ENCODE results near the gene LMNB1.
"Not testable (repeated sequence)": the region's sequence is repeated elsewhere in the genome, so short reads cannot be mapped to it uniquely, and the experiment has no call there.

LMNB1 gene

GRCh38 chr5:126778675-126779403, 1.9 kb downstream of the LMNB1 start:
- Histone ChIP-seq H3K4me3 (ENCODE audit: low read length) (peak overlapping the region; percentile 74), H3K9me3 (ENCODE audit: control insufficient read depth, insufficient read depth, low read length) (no peaks in the 10 kb centered on the region), H3K27me3 (ENCODE audit: control insufficient read depth, insufficient read depth, low read length) (no peaks in the 10 kb centered on the region), H3K36me3 (ENCODE audit: control insufficient read depth, insufficient read depth, low read length) (no peaks in the 10 kb centered on the region), H3K27ac (ENCODE audit: low read length) (no peak overlapping the region), H3K4me1 (ENCODE audit: control insufficient read depth, insufficient read depth, low read length) (no peaks in the 10 kb centered on the region)
- no peak for DNase-seq (ENCODE audit: low read depth, low spot score)
- no CpG with 5 or more reads among the region's 17 CpGs for WGBS (ENCODE audit: insufficient coverage, insufficient read length)

DNA sequence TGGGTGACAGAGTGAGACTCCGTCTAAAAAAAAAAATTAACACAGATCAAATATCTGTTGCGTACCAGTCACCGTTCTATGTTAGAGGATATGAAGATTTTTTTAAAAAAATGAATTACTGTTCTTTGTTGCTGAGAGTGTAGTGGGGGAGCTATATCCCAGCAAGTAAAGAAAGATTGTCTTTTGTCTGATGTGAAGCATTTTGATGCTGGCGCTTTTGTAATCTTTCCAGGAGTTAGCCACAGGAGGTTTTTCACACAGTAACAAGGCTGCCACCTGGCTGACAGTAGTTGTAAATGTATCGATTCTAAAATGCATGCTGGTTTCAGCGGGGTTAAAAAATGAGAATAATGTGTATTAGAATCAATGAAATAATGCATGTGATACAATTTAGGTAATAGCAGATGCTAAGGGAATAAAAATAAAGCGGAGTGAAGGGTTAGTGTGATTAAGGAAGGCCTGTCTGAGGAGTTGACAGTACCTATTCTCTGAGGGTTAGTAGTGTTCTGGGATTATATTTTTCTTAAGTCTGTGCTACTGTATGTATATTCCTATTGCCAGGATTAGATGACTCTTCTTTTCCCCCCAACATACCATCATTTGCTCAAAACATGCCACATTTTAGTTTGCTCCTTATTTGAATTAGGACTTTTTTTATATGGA, 3.4 kb downstream of the LMNB1 start:
- no peak overlapping the region for H3K4me3 ChIP-seq (ENCODE audit: low read length)
- no peaks in the 10 kb centered on the region for H3K9me3 ChIP-seq (ENCODE audit: control insufficient read depth, insufficient read depth, low read length)
- no peak for DNase-seq (ENCODE audit: low read depth, low spot score)
- no peak overlapping the region for H3K27ac ChIP-seq (ENCODE audit: low read length)
- H3K4me1 ChIP-seq (ENCODE audit: control insufficient read depth, insufficient read depth, low read length) = no peaks in the 10 kb centered on the region
- H3K27me3 ChIP-seq (ENCODE audit: control insufficient read depth, insufficient read depth, low read length) = no peaks in the 10 kb centered on the region
- 100% methylated on average over 1 of the region's 7 CpGs for WGBS (ENCODE audit: insufficient coverage, insufficient read length)
- H3K36me3 ChIP-seq (ENCODE audit: control insufficient read depth, insufficient read depth, low read length) = no peaks in the 10 kb centered on the region

- not testable (repeated sequence) for H3K9me3 ChIP-seq (ENCODE audit: control insufficient read depth, insufficient read depth, low read length); H3K36me3 ChIP-seq (ENCODE audit: control insufficient read depth, insufficient read depth, low read length); H3K4me1 ChIP-seq (ENCODE audit: control insufficient read depth, insufficient read depth, low read length); H3K4me3 ChIP-seq (ENCODE audit: low read length); H3K27ac ChIP-seq (ENCODE audit: low read length); H3K27me3 ChIP-seq (ENCODE audit: control insufficient read depth, insufficient read depth, low read length); DNase-seq (ENCODE audit: low read depth, low spot score)
- WGBS (ENCODE audit: insufficient coverage, insufficient read length) = no CpG with 5 or more reads among the region's 7 CpGs
These were observed 11.5 kb downstream of the LMNB1 start for GRCh38 chr5:126788409-126788808.

- Histone ChIP-seq H3K27ac (ENCODE audit: low read length) (no peak overlapping the region), H3K4me3 (ENCODE audit: low read length) (no peak overlapping the region), H3K9me3 (ENCODE audit: control insufficient read depth, insufficient read depth, low read length) (no peaks in the 10 kb centered on the region), H3K4me1 (ENCODE audit: control insufficient read depth, insufficient read depth, low read length) (no peaks in the 10 kb centered on the region), H3K27me3 (ENCODE audit: control insufficient read depth, insufficient read depth, low read length) (no peaks in the 10 kb centered on the region), H3K36me3 (ENCODE audit: control insufficient read depth, insufficient read depth, low read length) (no peaks in the 10 kb centered on the region)
- no CpG with 5 or more reads among the region's 3 CpGs for WGBS (ENCODE audit: insufficient coverage, insufficient read length)
- no peak for DNase-seq (ENCODE audit: low read depth, low spot score)
These were observed 16.2 kb downstream of the LMNB1 start for GRCh38 chr5:126793097-126793496.

DNA sequence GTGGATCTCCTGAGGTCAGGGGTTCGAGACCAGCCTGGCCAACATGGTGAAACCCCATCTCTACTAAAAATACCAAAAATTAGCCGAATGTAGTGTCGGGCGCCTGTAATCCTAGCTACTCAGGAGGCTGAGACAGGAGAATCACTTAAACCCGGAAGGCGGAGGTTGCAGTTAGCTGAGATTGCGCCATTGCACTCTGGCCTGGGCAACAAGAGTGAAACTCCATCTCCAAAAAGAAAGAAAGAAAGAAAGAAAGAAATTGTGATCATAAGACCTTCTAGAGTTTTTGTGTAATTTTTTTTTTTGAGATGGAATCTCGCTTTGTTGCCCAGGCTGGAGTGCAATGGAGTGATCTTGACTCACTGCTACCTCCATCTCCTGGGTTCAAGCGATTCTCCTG, 16.7 kb downstream of the LMNB1 start:
- not testable (repeated sequence) for H3K27ac ChIP-seq (ENCODE audit: low read length); H3K4me3 ChIP-seq (ENCODE audit: low read length); H3K4me1 ChIP-seq (ENCODE audit: control insufficient read depth, insufficient read depth, low read length); H3K27me3 ChIP-seq (ENCODE audit: control insufficient read depth, insufficient read depth, low read length); H3K9me3 ChIP-seq (ENCODE audit: control insufficient read depth, insufficient read depth, low read length); H3K36me3 ChIP-seq (ENCODE audit: control insufficient read depth, insufficient read depth, low read length); DNase-seq (ENCODE audit: low read depth, low spot score)
- WGBS (ENCODE audit: insufficient coverage, insufficient read length) = no CpG with 5 or more reads among the region's 9 CpGs

GRCh38 chr5:126794157-126794828, 17.4 kb downstream of the LMNB1 start:
- Histone ChIP-seq H3K9me3 (ENCODE audit: control insufficient read depth, insufficient read depth, low read length) (no peaks in the 10 kb centered on the region), H3K27ac (ENCODE audit: low read length) (no peak overlapping the region), H3K4me1 (ENCODE audit: control insufficient read depth, insufficient read depth, low read length) (no peaks in the 10 kb centered on the region), H3K27me3 (ENCODE audit: control insufficient read depth, insufficient read depth, low read length) (no peaks in the 10 kb centered on the region), H3K4me3 (ENCODE audit: low read length) (no peak overlapping the region), H3K36me3 (ENCODE audit: control insufficient read depth, insufficient read depth, low read length) (no peaks in the 10 kb centered on the region)
- no peak for DNase-seq (ENCODE audit: low read depth, low spot score)
- WGBS (ENCODE audit: insufficient coverage, insufficient read length) = no CpG with 5 or more reads among the region's 6 CpGs

- Histone ChIP-seq H3K27ac (ENCODE audit: low read length) (no peak overlapping the region), H3K36me3 (ENCODE audit: control insufficient read depth, insufficient read depth, low read length) (no peaks in the 10 kb centered on the region; the same call in 1 of the 2 replicates), H3K27me3 (ENCODE audit: control insufficient read depth, insufficient read depth, low read length) (no peaks in the 10 kb centered on the region), H3K4me3 (ENCODE audit: low read length) (no peak overlapping the region), H3K4me1 (ENCODE audit: control insufficient read depth, insufficient read depth, low read length) (no peaks in the 10 kb centered on the region), H3K9me3 (ENCODE audit: control insufficient read depth, insufficient read depth, low read length) (no peaks in the 10 kb centered on the region)
- no CpG with 5 or more reads among the region's 1 CpG for WGBS (ENCODE audit: insufficient coverage, insufficient read length)
- DNase-seq (ENCODE audit: low read depth, low spot score) = no peak
These were observed 22.8 kb downstream of the LMNB1 start for GRCh38 chr5:126799780-126800179.

DNA sequence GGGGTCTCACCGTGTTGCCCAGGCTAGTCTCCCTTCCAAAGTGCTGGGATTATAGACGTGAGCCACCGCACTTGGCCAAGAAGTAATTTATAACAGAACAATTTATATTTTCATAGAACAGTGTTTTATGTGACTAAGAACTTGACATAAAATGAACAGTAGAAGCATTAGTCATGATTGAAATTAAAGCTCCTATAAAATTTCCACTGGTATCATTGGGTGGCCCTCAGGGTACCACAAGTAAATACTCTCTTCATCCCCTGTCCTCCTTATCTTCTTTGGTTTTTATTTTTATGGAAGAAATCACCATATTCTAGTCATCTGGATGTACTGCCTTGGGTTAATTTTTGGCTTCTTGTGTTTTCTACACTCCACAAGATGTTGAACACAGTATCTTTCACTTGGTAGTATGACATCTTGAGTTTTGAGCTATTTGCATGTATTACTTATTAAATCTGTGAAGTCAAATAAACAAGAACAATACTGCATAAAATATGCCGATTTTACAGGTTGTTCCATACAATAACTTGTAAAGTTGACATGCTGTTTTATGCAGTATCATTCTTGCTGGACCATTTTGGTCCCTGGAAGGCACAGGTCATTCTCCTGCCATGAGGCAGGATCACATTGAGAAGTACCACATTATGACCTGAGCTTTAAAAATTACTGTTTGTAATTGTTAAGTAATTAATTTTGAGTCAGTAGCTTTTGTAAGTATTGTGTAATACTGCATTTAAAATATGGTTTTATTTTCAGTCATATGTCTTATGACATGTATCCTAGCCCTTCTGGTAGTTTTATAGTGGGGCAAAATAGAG, 24.4 kb downstream of the LMNB1 start:
- no CpG with 5 or more reads among the region's 4 CpGs for WGBS (ENCODE audit: insufficient coverage, insufficient read length)
- Histone ChIP-seq H3K4me3 (ENCODE audit: low read length) (no peak overlapping the region), H3K4me1 (ENCODE audit: control insufficient read depth, insufficient read depth, low read length) (no peaks in the 10 kb centered on the region), H3K27me3 (ENCODE audit: control insufficient read depth, insufficient read depth, low read length) (no peaks in the 10 kb centered on the region), H3K36me3 (ENCODE audit: control insufficient read depth, insufficient read depth, low read length) (peaks cover 2% of the 10 kb centered on the region; the same call in 1 of the 2 replicates), H3K27ac (ENCODE audit: low read length) (no peak overlapping the region), H3K9me3 (ENCODE audit: control insufficient read depth, insufficient read depth, low read length) (no peaks in the 10 kb centered on the region)
- DNase-seq (ENCODE audit: low read depth, low spot score) = no peak

GRCh38 chr5:126801992-126802294, 25.0 kb downstream of the LMNB1 start:
- H3K9me3 ChIP-seq (ENCODE audit: control insufficient read depth, insufficient read depth, low read length) = no peaks in the 10 kb centered on the region
- H3K27ac ChIP-seq (ENCODE audit: low read length) = no peak overlapping the region
- H3K27me3 ChIP-seq (ENCODE audit: control insufficient read depth, insufficient read depth, low read length) = no peaks in the 10 kb centered on the region
- no CpG with 5 or more reads among the region's 1 CpG for WGBS (ENCODE audit: insufficient coverage, insufficient read length)
- H3K36me3 ChIP-seq (ENCODE audit: control insufficient read depth, insufficient read depth, low read length) = peaks cover 7% of the 10 kb centered on the region; the same call in 1 of the 2 replicates
- no peaks in the 10 kb centered on the region for H3K4me1 ChIP-seq (ENCODE audit: control insufficient read depth, insufficient read depth, low read length)
- no peak overlapping the region for H3K4me3 ChIP-seq (ENCODE audit: low read length)
- DNase-seq (ENCODE audit: low read depth, low spot score) = no peak

DNA sequence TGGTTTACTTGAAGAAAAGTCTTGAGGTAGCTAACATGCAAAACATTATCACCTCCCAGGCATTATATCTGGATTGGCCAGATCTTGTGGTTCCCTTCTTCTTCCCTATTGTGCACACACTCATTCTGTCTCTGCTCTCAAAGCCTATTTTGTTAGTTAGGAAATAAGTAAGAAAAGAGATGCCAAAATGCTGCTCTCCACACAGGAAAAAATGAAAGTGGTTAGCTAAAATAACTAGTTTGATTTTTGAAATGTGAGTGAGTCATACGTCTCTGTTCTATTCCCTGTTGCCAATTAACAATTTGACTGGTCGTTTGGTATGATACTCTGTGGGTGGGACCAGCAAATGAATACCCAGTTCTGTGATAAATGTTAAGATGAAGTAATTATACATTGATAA, 28.1 kb downstream of the LMNB1 start:
- Histone ChIP-seq H3K4me1 (ENCODE audit: control insufficient read depth, insufficient read depth, low read length) (no peaks in the 10 kb centered on the region), H3K9me3 (ENCODE audit: control insufficient read depth, insufficient read depth, low read length) (no peaks in the 10 kb centered on the region), H3K27me3 (ENCODE audit: control insufficient read depth, insufficient read depth, low read length) (no peaks in the 10 kb centered on the region), H3K4me3 (ENCODE audit: low read length) (no peak overlapping the region), H3K36me3 (ENCODE audit: control insufficient read depth, insufficient read depth, low read length) (peaks cover 12% of the 10 kb centered on the region; the same call in 1 of the 2 replicates), H3K27ac (ENCODE audit: low read length) (no peak overlapping the region)
- no CpG with 5 or more reads among the region's 2 CpGs for WGBS (ENCODE audit: insufficient coverage, insufficient read length)
- no peak for DNase-seq (ENCODE audit: low read depth, low spot score)

Data from iPS DF 6.9 (cell line).